ENCODE results near the gene PUS7L. TPM values are rescaled to one million over a fixed set of nuclear protein-coding genes. Genes with fewer than 3 reads are reported as not detected.

The PUS7L gene
- total and polyA plus RNA-seq, 2 of the 13 experiments (the other 11 are each of a cell fraction or from before 2014, with no cell fraction given), result 6.5 to 37.6 TPM

GRCh38 chr12:43805860-43806736 is 47.5 kb upstream of the PUS7L start, which contains the start of gene TWF1 (continued):
- TF ChIP-seq ATF4 (CRISPR knock-in tag; IDR thresholded peaks at IDR 0.05), result no peak
- peak; percentile 58; the same call in 1 of the 2 replicates for TF ChIP-seq HES4 (CRISPR knock-in tag; IDR thresholded peaks at IDR 0.05; ENCODE audit: borderline replicate concordance)
- no peak for TF ChIP-seq ZBTB37 (CRISPR knock-in tag; IDR thresholded peaks at IDR 0.05)
- no peak for TF ChIP-seq FOXK2 (IDR thresholded peaks at IDR 0.05)
- TF ChIP-seq ERF (CRISPR knock-in tag; IDR thresholded peaks at IDR 0.05), result peak; percentile 70
- TF ChIP-seq SNAPC4 (CRISPR knock-in tag; IDR thresholded peaks at IDR 0.05), result no peak
- TF ChIP-seq MAFK (conservative IDR thresholded peaks at IDR 0.05 in 1 of 2, IDR thresholded peaks at IDR 0.05 in 1 of 2; ENCODE audit: low read length in 2 of 2), result peak; percentile 58 to 62
- no peak; the same call in 1 of the 2 replicates for TF ChIP-seq ZNF143 (CRISPR knock-in tag; IDR thresholded peaks at IDR 0.05)
- TF ChIP-seq SRY (CRISPR knock-in tag; IDR thresholded peaks at IDR 0.05), result no peak
- TF ChIP-seq ZNF142 (CRISPR knock-in tag; IDR thresholded peaks at IDR 0.05), result peak; percentile 28; the same call in 1 of the 2 replicates
- 0 out of 2 replicates have a peak, but pooled peaks have one; percentile 16 for TF ChIP-seq RFX5 (IDR thresholded peaks at IDR 0.05; ENCODE audit: low read depth, low read length)
- TF ChIP-seq SOX5 (CRISPR knock-in tag; IDR thresholded peaks at IDR 0.05; ENCODE audit: borderline replicate concordance), result no peak; the same call in 1 of the 2 replicates
- no peak for TF ChIP-seq PTBP1 (IDR thresholded peaks at IDR 0.05; ENCODE audit: low read depth, low read length, poor library complexity, severe bottlenecking)
- peak; percentile 89 for TF ChIP-seq PHF8 (CRISPR knock-in tag; IDR thresholded peaks at IDR 0.05)
- peak; percentile 66; the same call in 1 of the 2 replicates for TF ChIP-seq ZNF607 (CRISPR knock-in tag; IDR thresholded peaks at IDR 0.05; ENCODE audit: borderline replicate concordance)

Data from HepG2 (cell line).